PC-3 (cell line): Measurements from ENCODE around the gene SNRPA1.

ENCODE experiments used
- EZH2 ChIP-seq: fragments of 300-600 bp; sonication (generic); IDR thresholded peaks from one replicate; pipeline ENCODE4 v1.6.1; 2017; ENCODE audit warnings: antibody characterized with exemption, mild to moderate bottlenecking, low read length; ENCODE audit not compliant: unreplicated experiment
- EZH2phosphoT487 ChIP-seq: fragments of 300-600 bp; sonication (generic); IDR thresholded peaks from 2 replicates; pipeline ENCODE4 v1.6.1; 2018; ENCODE audit warnings: mild to moderate bottlenecking, antibody characterized with exemption, low read length, borderline replicate concordance
- TF ChIP-seq, protein P1 (sequence below): fragments of 300-600 bp; sonication (generic); conservative IDR thresholded peaks from 2 replicates; pipeline ENCODE4 v1.5.1; 2017; ENCODE audit warnings: antibody characterized with exemption, low read depth, mild to moderate bottlenecking, low read length

DNA sequence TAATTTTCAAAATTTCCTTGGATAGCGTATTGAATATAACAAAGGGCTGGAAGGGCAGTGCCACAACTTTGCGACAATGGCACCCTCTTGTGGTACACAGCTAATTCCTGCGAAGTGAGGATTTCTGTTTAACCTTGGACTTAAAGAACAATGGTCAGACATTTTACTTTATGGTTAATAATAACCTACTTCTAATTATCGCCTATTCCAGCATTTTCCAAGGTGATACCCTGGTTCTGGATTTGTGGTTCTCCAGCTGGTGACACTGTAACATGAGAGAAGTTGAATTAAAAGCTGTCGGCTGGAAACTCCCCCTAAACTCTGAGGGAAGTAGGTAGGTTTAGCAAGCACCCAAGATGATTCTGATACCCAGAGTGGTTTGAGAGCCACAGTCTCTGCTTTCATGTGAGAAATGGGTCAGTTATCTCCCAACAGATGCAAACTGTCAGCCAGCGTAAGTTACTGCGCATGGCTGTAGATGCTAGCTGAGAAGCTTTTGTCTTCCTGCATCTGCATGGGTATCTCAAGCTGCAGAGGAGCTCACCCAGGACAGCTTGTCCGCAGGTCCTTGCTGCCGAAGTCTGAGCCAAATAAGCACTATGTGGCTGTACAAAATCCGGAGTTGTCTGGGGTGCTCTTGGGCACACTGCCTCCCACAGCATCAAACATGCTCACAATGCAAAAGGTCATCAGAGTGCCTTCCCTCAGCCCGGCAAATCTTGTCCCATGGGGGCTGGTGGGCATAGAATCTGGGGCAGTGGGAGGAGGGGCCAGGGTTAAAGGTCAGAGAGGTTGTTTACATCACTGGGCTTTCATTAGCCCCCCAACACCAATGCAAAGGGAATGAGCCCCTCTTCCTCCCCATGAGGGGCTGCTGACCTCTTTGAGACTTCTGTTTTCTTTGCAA lies 36.6 kb downstream of the SNRPA1 start:
- TF ChIP-seq, protein P1, sequence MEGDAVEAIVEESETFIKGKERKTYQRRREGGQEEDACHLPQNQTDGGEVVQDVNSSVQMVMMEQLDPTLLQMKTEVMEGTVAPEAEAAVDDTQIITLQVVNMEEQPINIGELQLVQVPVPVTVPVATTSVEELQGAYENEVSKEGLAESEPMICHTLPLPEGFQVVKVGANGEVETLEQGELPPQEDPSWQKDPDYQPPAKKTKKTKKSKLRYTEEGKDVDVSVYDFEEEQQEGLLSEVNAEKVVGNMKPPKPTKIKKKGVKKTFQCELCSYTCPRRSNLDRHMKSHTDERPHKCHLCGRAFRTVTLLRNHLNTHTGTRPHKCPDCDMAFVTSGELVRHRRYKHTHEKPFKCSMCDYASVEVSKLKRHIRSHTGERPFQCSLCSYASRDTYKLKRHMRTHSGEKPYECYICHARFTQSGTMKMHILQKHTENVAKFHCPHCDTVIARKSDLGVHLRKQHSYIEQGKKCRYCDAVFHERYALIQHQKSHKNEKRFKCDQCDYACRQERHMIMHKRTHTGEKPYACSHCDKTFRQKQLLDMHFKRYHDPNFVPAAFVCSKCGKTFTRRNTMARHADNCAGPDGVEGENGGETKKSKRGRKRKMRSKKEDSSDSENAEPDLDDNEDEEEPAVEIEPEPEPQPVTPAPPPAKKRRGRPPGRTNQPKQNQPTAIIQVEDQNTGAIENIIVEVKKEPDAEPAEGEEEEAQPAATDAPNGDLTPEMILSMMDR: peak; percentile 95
- TF ChIP-seq EZH2 (no peak), EZH2phosphoT487 (no peak)
